H1 (cell line): ENCODE results near the gene WFIKKN1. TPM values are rescaled to one million over a fixed set of nuclear protein-coding genes. Genes with fewer than 3 reads are reported as not detected.

Experiments
- CTCF ChIA-PET: fragments of 300-600 bp; sonication (Branson Sonifier 250); formaldehyde crosslinking; loops from one replicate; lab custom pipeline; 2021; ENCODE audit not compliant: partially characterized antibody; lab: Charles Lee
- POLR2A ChIA-PET: fragments of 300-600 bp; sonication (Branson Sonifier 250); formaldehyde crosslinking; loops from one replicate; lab custom pipeline; 2021; ENCODE audit warnings: inconsistent platforms; ENCODE audit not compliant: partially characterized antibody; lab: Charles Lee
- DNase-seq, 2 experiments: peaks; one replicate each; pipeline versions ENCODE4 v3.0.0 to v3.0.0-alpha.2; 2010 to 2022; ENCODE audit warnings: low spot score in 2 of 2, low read depth in 1 of 2, mixed read lengths in 1 of 2
- FAIRE-seq: peaks from 2 replicates; lab custom pipeline; 2011; peaks lifted over from hg19 to GRCh38; lab: Jason Lieb, UNC
- H2AFZ ChIP-seq: 2 replicates; pipeline ENCODE4 v1.8.1; 2012; ENCODE audit warnings: low read length, inconsistent platforms
- H2AK5ac ChIP-seq: 2 replicates; pipeline ENCODE4 v1.6.1; 2013; ENCODE audit warnings: low read depth, low read length
- H2BK120ac ChIP-seq: replicated peaks from 2 replicates; pipeline ENCODE3; 2013; ENCODE audit warnings: low read depth, low read length, inconsistent platforms
- H2BK12ac ChIP-seq: 2 replicates; pipeline ENCODE4 v1.6.1; 2013; ENCODE audit warnings: low read depth, low read length
- H2BK15ac ChIP-seq: 2 replicates; pipeline ENCODE4 v1.6.1; 2013; ENCODE audit warnings: low read length
- H2BK20ac ChIP-seq: 2 replicates; pipeline ENCODE4 v1.6.1; 2013; ENCODE audit warnings: low read length
- H2BK5ac ChIP-seq: 2 replicates; pipeline ENCODE4 v1.6.1; 2013; ENCODE audit warnings: low read depth, low read length
- H3K14ac ChIP-seq: 2 replicates; pipeline ENCODE4 v1.6.1; 2013; ENCODE audit warnings: inconsistent platforms; ENCODE audit not compliant: insufficient read length
- H3K18ac ChIP-seq: 2 replicates; pipeline ENCODE4 v1.6.1; 2013; ENCODE audit warnings: low read length; ENCODE audit errors: extremely low read depth
- H3K23ac ChIP-seq: 2 replicates; pipeline ENCODE4 v1.6.1; 2013; ENCODE audit warnings: inconsistent platforms; ENCODE audit not compliant: insufficient read length
- H3K23me2 ChIP-seq: 2 replicates; pipeline ENCODE4 v1.6.1; 2013; ENCODE audit warnings: low read depth, low read length
- H3K27ac ChIP-seq: 2 replicates; pipeline ENCODE4 v1.6.1; 2011; ENCODE audit warnings: low read depth, low read length, inconsistent platforms
- H3K27me3 ChIP-seq, 4 experiments: replicated peaks in 1 of 4; 1 replicate in 1 of 4; 2 replicates in 3 of 4; pipeline versions ENCODE4 v1.6.1 to v1.8.1; 2011 to 2013; ENCODE audit warnings: low read length in 3 of 4, mild to moderate bottlenecking in 3 of 4, inconsistent platforms in 2 of 4, mixed read lengths in 2 of 4, moderate library complexity in 1 of 4; ENCODE audit not compliant: control insufficient read depth in 3 of 4, insufficient read depth in 3 of 4; ENCODE audit errors: extremely low read depth in 1 of 4
- H3K36me3 ChIP-seq, 4 experiments: 2 replicates each; pipeline versions ENCODE4 v1.6.1 to v1.8.1; 2011 to 2013; ENCODE audit warnings: mild to moderate bottlenecking in 4 of 4, low read length in 3 of 4, moderate library complexity in 2 of 4, control low read depth in 1 of 4, inconsistent platforms in 1 of 4; ENCODE audit not compliant: insufficient read depth in 4 of 4, control insufficient read depth in 2 of 4
- H3K4ac ChIP-seq: replicated peaks from 2 replicates; pipeline ENCODE3; 2013; ENCODE audit warnings: low read length, low read depth, mixed read lengths, inconsistent platforms; ENCODE audit not compliant: insufficient read length
- H3K4me1 ChIP-seq, 4 experiments: replicated peaks in 1 of 4; 1 replicate in 1 of 4; 2 replicates in 3 of 4; pipeline versions ENCODE4 v1.6.1 to v1.8.1; 2011 to 2013; ENCODE audit warnings: low read length in 3 of 4, inconsistent platforms in 2 of 4, mixed read lengths in 1 of 4; ENCODE audit not compliant: insufficient read depth in 4 of 4, control insufficient read depth in 3 of 4
- H3K4me2 ChIP-seq, 2 experiments: 2 replicates each; pipeline versions ENCODE4 v1.6.1 to v1.8.1; 2011 to 2013; ENCODE audit warnings: low read depth in 2 of 2, low read length in 2 of 2, control low read depth in 1 of 2, inconsistent platforms in 1 of 2, mild to moderate bottlenecking in 1 of 2; ENCODE audit not compliant: insufficient read depth in 1 of 2
- H3K4me3 ChIP-seq, 4 experiments: fragments of 200-600, 300-600 bp in 1 of 4; sonication (generic), shearing (Covaris generic), sonication (Bioruptor Twin) in 1 of 4; 2 replicates each; pipeline versions ENCODE4 v1.5.1 to v1.8.1; 2011 to 2016; ENCODE audit warnings: low read length in 4 of 4, low read depth in 3 of 4, control low read depth in 2 of 4, inconsistent platforms in 2 of 4, mild to moderate bottlenecking in 2 of 4, mixed read lengths in 1 of 4, moderate library complexity in 1 of 4; ENCODE audit not compliant: insufficient read depth in 2 of 4; ENCODE audit errors: extremely low read depth in 1 of 4
- H3K56ac ChIP-seq: replicated peaks from 2 replicates; pipeline ENCODE3; 2013; ENCODE audit warnings: low read depth, mild to moderate bottlenecking, mixed read lengths, low read length, inconsistent platforms; ENCODE audit not compliant: insufficient read length
- H3K79me1 ChIP-seq: 2 replicates; pipeline ENCODE4 v1.6.1; 2013; ENCODE audit warnings: low read depth, low read length, control low read depth
- H3K79me2 ChIP-seq, 2 experiments: 2 replicates each; pipeline versions ENCODE4 v1.6.1 to v1.8.1; 2012 to 2013; ENCODE audit warnings: low read length in 2 of 2, mild to moderate bottlenecking in 2 of 2, inconsistent platforms in 1 of 2; ENCODE audit not compliant: insufficient read depth in 2 of 2, control insufficient read depth in 1 of 2
- H3K9ac ChIP-seq, 4 experiments: replicated peaks in 1 of 4; 1 replicate in 1 of 4; 2 replicates in 3 of 4; pipeline versions ENCODE4 v1.6.1 to v1.8.1; 2011 to 2013; ENCODE audit warnings: low read depth in 3 of 4, low read length in 3 of 4, control low read depth in 2 of 4, mild to moderate bottlenecking in 2 of 4, moderate library complexity in 2 of 4, inconsistent platforms in 1 of 4; ENCODE audit errors: extremely low read depth in 1 of 4
- H3K9me3 ChIP-seq, 2 experiments: 2 replicates each; pipeline versions ENCODE4 v1.6.1 to v1.8.1; 2012 to 2013; ENCODE audit warnings: mild to moderate bottlenecking in 2 of 2, moderate library complexity in 2 of 2, control low read depth in 1 of 2, inconsistent platforms in 1 of 2, low read depth in 1 of 2, low read length in 1 of 2, mixed read lengths in 1 of 2; ENCODE audit not compliant: insufficient read depth in 2 of 2
- H4K20me1 ChIP-seq, 2 experiments: replicated peaks in 1 of 2; 2 replicates each; pipeline versions ENCODE3 to v1.8.1; 2011 to 2013; ENCODE audit warnings: inconsistent platforms in 2 of 2, low read length in 2 of 2, mild to moderate bottlenecking in 1 of 2; ENCODE audit not compliant: insufficient read depth in 2 of 2, control insufficient read depth in 1 of 2
- H4K5ac ChIP-seq: 2 replicates; pipeline ENCODE4 v1.6.1; 2013; ENCODE audit warnings: low read length, low read depth, mixed read lengths, inconsistent platforms; ENCODE audit not compliant: insufficient read length
- H4K8ac ChIP-seq: 2 replicates; pipeline ENCODE4 v1.8.0; 2013; ENCODE audit warnings: mild to moderate bottlenecking, moderate library complexity, low read length, inconsistent platforms; ENCODE audit not compliant: insufficient read depth; ENCODE audit errors: extremely low read depth
- H4K91ac ChIP-seq: replicated peaks from 2 replicates; pipeline ENCODE3; 2013; ENCODE audit warnings: low read length, mixed read lengths, inconsistent platforms; ENCODE audit not compliant: insufficient read length
- ASH2L ChIP-seq: fragments of 200-600, 300-600 bp; sonication (generic); IDR thresholded peaks from one replicate; pipeline ENCODE4 v1.7.1; 2017; ENCODE audit warnings: low read length
- EP300 ChIP-seq, 2 experiments: IDR thresholded peaks; 1 replicate in 1 of 2; 2 replicates in 1 of 2; pipeline ENCODE4 v1.6.1; 2011 to 2012; ENCODE audit warnings: low read depth in 2 of 2, low read length in 2 of 2, mild to moderate bottlenecking in 2 of 2, borderline replicate concordance in 1 of 2, inconsistent platforms in 1 of 2, moderate library complexity in 1 of 2
- GTF2F1 ChIP-seq: IDR thresholded peaks from 2 replicates; pipeline ENCODE4 v1.6.1; 2012; ENCODE audit warnings: low read depth, low read length, improper control_type of control experiment, borderline replicate concordance
- HDAC2 ChIP-seq, 2 experiments: fragments of 300-600 bp in 1 of 2; sonication (generic) in 1 of 2; IDR thresholded peaks; 2 replicates each; pipeline ENCODE4 v1.6.1; 2011 to 2012; ENCODE audit warnings: low read depth in 2 of 2, low read length in 2 of 2, mild to moderate bottlenecking in 2 of 2, moderate library complexity in 2 of 2, borderline replicate concordance in 1 of 2, inconsistent platforms in 1 of 2
- KDM1A ChIP-seq: fragments of 200-600, 300-600 bp; sonication (generic); IDR thresholded peaks from 2 replicates; pipeline ENCODE4 v1.7.1; 2016; ENCODE audit warnings: mild to moderate bottlenecking, low read length, borderline replicate concordance
- KDM4A ChIP-seq: IDR thresholded peaks from one replicate; pipeline ENCODE4 v1.7.1; 2012; ENCODE audit warnings: low read depth, mild to moderate bottlenecking, moderate library complexity, low read length, inconsistent platforms; ENCODE audit not compliant: severe bottlenecking
- PHF8 ChIP-seq: fragments of 200-600 bp; sonication (generic); conservative IDR thresholded peaks from 2 replicates; pipeline ENCODE4 v1.7.1; 2012; ENCODE audit warnings: low read depth, mild to moderate bottlenecking, inconsistent platforms, low read length, moderate library complexity
- SIN3A ChIP-seq, 2 experiments: IDR thresholded peaks in 1 of 2; conservative IDR thresholded peaks in 1 of 2; 2 replicates each; pipeline ENCODE4 v1.6.1; 2011 to 2012; ENCODE audit warnings: low read length in 2 of 2, improper control_type of control experiment in 1 of 2, low read depth in 1 of 2, mild to moderate bottlenecking in 1 of 2
- TAF1 ChIP-seq: IDR thresholded peaks from 2 replicates; pipeline ENCODE4 v1.6.1; 2011; ENCODE audit warnings: mild to moderate bottlenecking, low read depth, low read length
- WGBS, 2 experiments: shearing (Covaris generic) in 1 of 2; methylation state at CpG; one replicate each; pipeline versions ENCODE4 v1.1.6 to v1.1.7; 2013 to 2015; ENCODE audit warnings: low lambda C conversion rate in 2 of 2, mixed read lengths in 2 of 2, inconsistent platforms in 1 of 2, low coverage in 1 of 2, missing lambda C conversion rate in 1 of 2; ENCODE audit not compliant: insufficient replicate concordance in 2 of 2, insufficient coverage in 1 of 2, insufficient read length in 1 of 2; ENCODE audit errors: extremely low coverage in 1 of 2, missing lambda C conversion rate in 1 of 2; 5-methylcytosine and 5-hydroxymethylcytosine counted together
- polyA plus RNA-seq, 7 experiments: library from polyadenylated mRNA; depleted of rRNA in 3 of 7; stranded (reverse) in 5 of 7; unstranded in 2 of 7; fragments of >200 nt in 5 of 7; fragments of 200-250 nt in 2 of 7; gene quantifications; 1 replicate in 5 of 7; 2 replicates in 1 of 7; 4 replicates in 1 of 7; pipeline versions ENCODE4 v1.2.1 to v1.2.3, GENCODE V29; 2011 to 2013; ENCODE audit warnings: missing spikeins in 2 of 7, mixed read lengths in 2 of 7
- total RNA-seq: library from RNA; stranded (reverse); fragmentation: NEBNext Ultra II Directional; extraction: Animal tissue kit (Norgen Biotek cat#: 25700); gene quantifications from 2 replicates; pipeline ENCODE4 v1.2.1, GENCODE V29; 2021

WFIKKN1 gene
- total and polyA plus RNA-seq, 2 of the 8 experiments (the other 6 are each of a cell fraction or from before 2014, with no cell fraction given), result 11.4 to 15.8 TPM

DNA sequence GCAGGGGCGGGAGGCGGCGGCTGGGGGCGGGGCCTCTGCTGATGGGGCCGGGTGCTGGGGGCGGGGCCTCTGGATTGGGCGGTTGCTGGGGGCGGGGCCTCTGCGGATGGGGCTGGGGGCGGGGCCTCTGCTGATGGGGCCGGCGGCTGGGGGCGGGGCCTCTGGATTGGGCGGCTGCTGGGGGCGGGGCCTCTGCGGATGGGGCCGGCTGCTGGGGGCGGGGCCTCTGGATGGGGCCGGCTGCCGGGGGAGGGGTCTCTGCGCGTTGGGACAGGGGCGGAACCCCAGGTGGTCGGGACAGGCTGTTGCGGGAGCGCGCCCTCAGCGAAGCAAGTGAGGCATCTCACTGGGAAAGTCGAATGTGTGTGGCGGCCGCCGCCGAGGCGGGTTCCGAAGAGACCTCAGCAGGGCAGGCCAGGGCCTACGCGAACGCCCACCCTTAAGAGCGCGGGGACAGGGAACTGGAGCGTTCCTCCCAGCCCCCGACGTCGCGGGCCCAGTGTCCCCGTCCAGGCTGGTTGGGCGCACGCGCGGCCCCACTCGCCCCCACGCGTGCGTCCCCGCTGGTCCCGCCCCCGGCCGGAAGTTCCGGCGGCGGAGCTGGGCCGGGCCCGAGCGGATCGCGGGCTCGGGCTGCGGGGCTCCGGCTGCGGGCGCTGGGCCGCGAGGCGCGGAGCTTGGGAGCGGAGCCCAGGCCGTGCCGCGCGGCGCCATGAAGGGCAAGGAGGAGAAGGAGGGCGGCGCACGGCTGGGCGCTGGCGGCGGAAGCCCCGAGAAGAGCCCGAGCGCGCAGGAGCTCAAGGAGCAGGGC is 49.2 kb downstream of the WFIKKN1 start, which contains the start of gene STUB1:
STUB1 (plus strand) TSS at position 597 of the 811 bp plus-strand sequence; CDS start at position 713, 116 bp downstream.
- H3K79me1 ChIP-seq, result peaks cover 6% of the 10 kb centered on the region; the same call in 1 of the 2 replicates
- no peak within 1 kb of the TSS for H3K23ac ChIP-seq
- no peak within 1 kb of the TSS for H2BK20ac ChIP-seq
- H3K18ac ChIP-seq, result peak within 1 kb of the TSS; percentile 32
- H2BK15ac ChIP-seq, result no peak within 1 kb of the TSS
- peaks cover 0 to 12% of the 10 kb centered on the region in 2 experiments; a peak in 1 of 4 replicates for H3K79me2 ChIP-seq
- H2AK5ac ChIP-seq, result no peak within 1 kb of the TSS
- peak within 1 kb of the TSS; percentile 74 for H4K91ac ChIP-seq
- no peak within 1 kb of the TSS for H3K4ac ChIP-seq
- H3K9me3 ChIP-seq, result no peaks in the 10 kb centered on the region
- peak within 1 kb of the TSS; percentile 74 to 92 for H3K4me2 ChIP-seq
- peak within 1 kb of the TSS; percentile 59 for H3K56ac ChIP-seq
- H2BK5ac ChIP-seq, result peak within 1 kb of the TSS; percentile 49; the same call in 1 of the 2 replicates
- peak within 1 kb of the TSS; percentile 72 for H3K27ac ChIP-seq
- peak within 1 kb of the TSS; percentile 84; the same call in 1 of the 2 replicates for H2BK12ac ChIP-seq
- H4K20me1 ChIP-seq, result peaks cover 4 to 26% of the 10 kb centered on the region in 2 experiments
- no peak within 1 kb of the TSS for H3K14ac ChIP-seq
- peak; percentile 64 to 95 for DNase-seq
- H2BK120ac ChIP-seq, result no peak within 1 kb of the TSS
- peaks cover 4 to 16% (median 13%) of the 10 kb centered on the region in 4 experiments; a peak in 7 of 8 replicates for H3K36me3 ChIP-seq
- ChIA-PET CTCF (interaction anchor here (0.9 to 1.8 kb wide), 4 partner anchors 11 to 32 kb away, joined by 3 to 5 read pairs (median 4); partner anchors contain the start of genes WDR24 and WDR90), POLR2A (interaction anchor here (0.6 to 13.3 kb wide), 17 partner anchors 10 to 297 kb away, joined by 3 to 214 read pairs (median 5); partner anchors contain the start of genes ANTKMT, CCDC78, HAGHL and PGAP6)
- peaks cover 17% of the 10 kb centered on the region for H3K23me2 ChIP-seq
- peaks cover 0 to 2% (median 0%) of the 10 kb centered on the region in 4 experiments; a peak in 2 of 7 replicates for H3K27me3 ChIP-seq
- peak within 1 kb of the TSS; percentile 72 to 89 (median 80) for H3K4me3 ChIP-seq
- H4K5ac ChIP-seq, result peak within 1 kb of the TSS; percentile 62
- H3K4me1 ChIP-seq, result peaks cover 0 to 34% (median 28%) of the 10 kb centered on the region in 4 experiments; a peak in 6 of 7 replicates
- H3K9ac ChIP-seq, result peak within 1 kb of the TSS; percentile 13 to 72 (median 64); a peak in 6 of 7 replicates
- H4K8ac ChIP-seq, result peak within 1 kb of the TSS; percentile 82
- no peak for FAIRE-seq
- no peak within 1 kb of the TSS for H2AFZ ChIP-seq
- WGBS, 2 experiments, result 4% methylated on average over 25 of the region's 91 CpGs; no CpG with 5 or more reads in 1 of the 2 experiments
- peak; percentile 67 for TF ChIP-seq PHF8
- peak; percentile 33 for TF ChIP-seq TAF1
- TF ChIP-seq KDM1A, result 0 out of 2 replicates have a peak, but pooled peaks have one; percentile 10
- TF ChIP-seq KDM4A, result peak; percentile 51
- peak; percentile 40 for TF ChIP-seq ASH2L
- TF ChIP-seq HDAC2 (IDR thresholded peaks at IDR 0.05; ENCODE audit: borderline replicate concordance in 1 of 2, low read depth in 2 of 2, low read length in 2 of 2), result no peak; a peak in 1 of 4 replicates
- no peak for TF ChIP-seq GTF2F1
- TF ChIP-seq SIN3A (conservative IDR thresholded peaks at IDR 0.05 in 1 of 2, IDR thresholded peaks at IDR 0.05 in 1 of 2; ENCODE audit: low read depth in 1 of 2, low read length in 2 of 2), result peak in 1 of 2 experiments; percentile 36; a peak in 1 of 4 replicates
- no peak for TF ChIP-seq EP300 (IDR thresholded peaks at IDR 0.05; ENCODE audit: borderline replicate concordance in 1 of 2, low read depth in 2 of 2, low read length in 2 of 2)
